Naive thymus-derived CD8-positive, alpha-beta T cell (primary cell): ENCODE measurements around the gene OARD1. TPM values are rescaled to one million over a fixed set of nuclear protein-coding genes. Genes with fewer than 3 reads are reported as not detected.

Source experiments
- ATAC-seq, 2 donors: fragments of 150-1000 bp; cut with Tn5 transposase in 1 of 2; sonication (Bioruptor Pico), chemical (Tn5 transposase) in 1 of 2; 1 replicate in 1 of 2; 2 replicates in 1 of 2; pipeline ENCODE4 v1.10.0; 2021; ENCODE audit warnings: mild to moderate bottlenecking in 2 of 2, moderate library complexity in 2 of 2
- POLR2A ChIA-PET: fragments of 350-600 bp; sonication (Branson Sonifier 250); formaldehyde crosslinking; loops from one replicate; lab custom pipeline; 2021; ENCODE audit warnings: antibody characterized with exemption; lab: Charles Lee
- DNase-seq, 10 donors: peaks; one replicate each; pipeline versions ENCODE4 v3.0.0 to v3.0.0-alpha.2; 2020 to 2022
- H3K27ac Mint-ChIP-seq, 10 donors: one replicate each; pipeline ENCODE4 v1.8.0; 2020 to 2022; ENCODE audit warnings: mild to moderate bottlenecking in 10 of 10, mixed read lengths in 10 of 10, moderate library complexity in 4 of 10, inconsistent platforms in 1 of 10
- H3K27me3 Mint-ChIP-seq, 5 donors: one replicate each; pipeline ENCODE4 v1.8.0; 2021 to 2022; ENCODE audit warnings: mixed read lengths in 5 of 5
- H3K36me3 Mint-ChIP-seq, 3 donors: one replicate each; pipeline ENCODE4 v1.8.0; 2020 to 2022; ENCODE audit warnings: mixed read lengths in 3 of 3, mild to moderate bottlenecking in 2 of 3, inconsistent platforms in 1 of 3
- H3K4me1 Mint-ChIP-seq, 4 donors: one replicate each; pipeline ENCODE4 v1.8.0; 2021 to 2022; ENCODE audit warnings: mixed read lengths in 4 of 4
- H3K4me3 Mint-ChIP-seq, 10 donors: one replicate each; pipeline ENCODE4 v1.8.0; 2020 to 2022; ENCODE audit warnings: mild to moderate bottlenecking in 10 of 10, mixed read lengths in 10 of 10, moderate library complexity in 6 of 10, inconsistent platforms in 1 of 10
- H3K9me3 Mint-ChIP-seq, 9 donors: one replicate each; pipeline ENCODE4 v1.8.0; 2020 to 2022; ENCODE audit warnings: mixed read lengths in 9 of 9, mild to moderate bottlenecking in 3 of 9, inconsistent platforms in 1 of 9, moderate library complexity in 1 of 9
- polyA plus RNA-seq, 3 donors: library from polyadenylated mRNA; unstranded; fragments of 300-500 nt; fragmentation: Illumina TruSeq; gene quantifications; one replicate each; pipeline ENCODE4 v1.2.3, GENCODE V29; 2021
- total RNA-seq, 8 experiments: library from RNA in 2 of 8; stranded (reverse) in 2 of 8; gene quantifications; one replicate each; pipeline ENCODE4 v1.2.3 and lab custom pipeline; 2021 to 2026

Gene OARD1
- total and polyA plus RNA-seq, 5 experiments from 2014 or later, result 41.2 to 52.1 (median 48.5) TPM

- DNase-seq, result no peak
- peaks cover 0 to 16% (median 2%) of the 10 kb centered on the region in 4 donors for H3K4me1 Mint-ChIP-seq
- peaks cover 0 to 62% (median 10%) of the 10 kb centered on the region in 3 donors for H3K36me3 Mint-ChIP-seq
- no peaks in the 10 kb centered on the region for H3K27me3 Mint-ChIP-seq
- H3K4me3 Mint-ChIP-seq, result no peak overlapping the region
- POLR2A ChIA-PET, result no interaction called here
- no peaks in the 10 kb centered on the region for H3K9me3 Mint-ChIP-seq
- peak overlapping the region in 1 of 10 donors; percentile 53 for H3K27ac Mint-ChIP-seq
- no peak for ATAC-seq
These were observed 13.4 kb downstream of the OARD1 start for GRCh38 chr6:41058783-41059181.

GRCh38 chr6:41056768-41057490, 15.2 kb downstream of the OARD1 start:
- H3K4me1 Mint-ChIP-seq, result peaks cover 10 to 26% (median 11%) of the 10 kb centered on the region in 4 donors
- POLR2A ChIA-PET, result no interaction called here
- DNase-seq, result no peak
- no peak for ATAC-seq
- H3K4me3 Mint-ChIP-seq, result no peak overlapping the region
- H3K36me3 Mint-ChIP-seq, result peaks cover 0 to 46% (median 9%) of the 10 kb centered on the region in 3 donors
- H3K27me3 Mint-ChIP-seq, result no peaks in the 10 kb centered on the region
- H3K9me3 Mint-ChIP-seq, result no peaks in the 10 kb centered on the region
- peak overlapping the region in 2 of 10 donors; percentile 47 to 57 for H3K27ac Mint-ChIP-seq

- H3K4me3 Mint-ChIP-seq, result no peak overlapping the region
- H3K27ac Mint-ChIP-seq, result peak overlapping the region in 1 of 10 donors; percentile 11
- no peaks in the 10 kb centered on the region for H3K27me3 Mint-ChIP-seq
- H3K4me1 Mint-ChIP-seq, result peaks cover 14 to 34% (median 18%) of the 10 kb centered on the region in 4 donors
- H3K36me3 Mint-ChIP-seq, result peaks cover 0 to 31% (median 10%) of the 10 kb centered on the region in 3 donors
- H3K9me3 Mint-ChIP-seq, result no peaks in the 10 kb centered on the region
- no peak for ATAC-seq
- no peak for DNase-seq
- POLR2A ChIA-PET, result no interaction called here
These were observed 17.0 kb downstream of the OARD1 start for GRCh38 chr6:41055149-41055548.

GRCh38 chr6:41054511-41054910, 17.6 kb downstream of the OARD1 start:
- Mint-ChIP-seq H3K36me3 (peaks cover 0 to 28% (median 10%) of the 10 kb centered on the region in 3 donors), H3K4me3 (no peak overlapping the region), H3K4me1 (peaks cover 13 to 34% (median 18%) of the 10 kb centered on the region in 4 donors), H3K27me3 (no peaks in the 10 kb centered on the region), H3K9me3 (no peaks in the 10 kb centered on the region), H3K27ac (peak overlapping the region in 2 of 10 donors; percentile 45 to 50)
- DNase-seq (no peak), ATAC-seq (no peak)
- POLR2A ChIA-PET, result interaction anchor here (0.8 kb wide), 1 partner anchor 18 kb away, joined by 3 read pairs; the partner anchor contains the start of gene NFYA

GRCh38 chr6:41053041-41053440, 19.1 kb downstream of the OARD1 start, which contains the start of gene APOBEC2:
APOBEC2 (plus strand) TSS chr6:41053202; CDS start chr6:41053348, 146 bp downstream.
- DNase-seq (no peak), ATAC-seq (no peak)
- Mint-ChIP-seq H3K36me3 (peaks cover 0 to 34% (median 8%) of the 10 kb centered on the region in 3 donors), H3K4me1 (peaks cover 12 to 30% (median 18%) of the 10 kb centered on the region in 4 donors), H3K27ac (peak within 1 kb of the TSS; percentile 11 to 85 (median 66)), H3K4me3 (peak within 1 kb of the TSS in 9 of 10 donors; percentile 17 to 54 (median 36)), H3K9me3 (no peaks in the 10 kb centered on the region), H3K27me3 (no peaks in the 10 kb centered on the region)
- POLR2A ChIA-PET, result no interaction called here

GRCh38 chr6:41051873-41052272, 20.3 kb downstream of the OARD1 start:
- H3K36me3 Mint-ChIP-seq, result peaks cover 0 to 30% (median 11%) of the 10 kb centered on the region in 3 donors
- peaks cover 12 to 30% (median 18%) of the 10 kb centered on the region in 4 donors for H3K4me1 Mint-ChIP-seq
- H3K4me3 Mint-ChIP-seq, result peak overlapping the region in 9 of 10 donors; percentile 17 to 54 (median 36)
- H3K27ac Mint-ChIP-seq, result peak overlapping the region; percentile 9 to 85 (median 62)
- DNase-seq (peak in 1 of 10 donors; percentile 25), ATAC-seq (peak; percentile 49 to 59)
- POLR2A ChIA-PET, result interaction anchor here (1.2 kb wide), 1 partner anchor 19 kb away, joined by 4 read pairs; no protein-coding TSS in a partner anchor
- H3K27me3 Mint-ChIP-seq, result no peaks in the 10 kb centered on the region
- no peaks in the 10 kb centered on the region for H3K9me3 Mint-ChIP-seq

- no peak overlapping the region for H3K27ac Mint-ChIP-seq
These were observed 21.6 kb downstream of the OARD1 start for GRCh38 chr6:41050536-41050935.

GRCh38 chr6:41049955-41050354, 22.2 kb downstream of the OARD1 start:
- H3K9me3 Mint-ChIP-seq, result no peaks in the 10 kb centered on the region
- DNase-seq, result no peak
- H3K27me3 Mint-ChIP-seq, result no peaks in the 10 kb centered on the region
- H3K4me1 Mint-ChIP-seq, result peaks cover 12 to 26% (median 18%) of the 10 kb centered on the region in 4 donors
- H3K36me3 Mint-ChIP-seq, result peaks cover 0 to 16% (median 8%) of the 10 kb centered on the region in 3 donors
- no peak for ATAC-seq
- POLR2A ChIA-PET, result no interaction called here
- H3K27ac Mint-ChIP-seq, result peak overlapping the region in 3 of 10 donors; percentile 25 to 56 (median 34)
- no peak overlapping the region for H3K4me3 Mint-ChIP-seq

More at GRCh38 chr6:41050536-41050935, 21.6 kb downstream of the OARD1 start:
- no peak for DNase-seq
- no peak overlapping the region for H3K4me3 Mint-ChIP-seq
- H3K36me3 Mint-ChIP-seq, result peaks cover 0 to 22% (median 6%) of the 10 kb centered on the region in 3 donors
- POLR2A ChIA-PET, result no interaction called here
- no peak for ATAC-seq
- no peaks in the 10 kb centered on the region for H3K27me3 Mint-ChIP-seq
- H3K4me1 Mint-ChIP-seq, result peaks cover 12 to 30% (median 18%) of the 10 kb centered on the region in 4 donors
- H3K9me3 Mint-ChIP-seq, result no peaks in the 10 kb centered on the region

GRCh38 chr6:41049521-41049920, 22.6 kb downstream of the OARD1 start:
- DNase-seq, result no peak

GRCh38 chr6:41047745-41048732, 24.1 kb downstream of the OARD1 start:
- Mint-ChIP-seq H3K4me1 (peaks cover 9 to 19% (median 18%) of the 10 kb centered on the region in 4 donors), H3K36me3 (peaks cover 0 to 19% (median 8%) of the 10 kb centered on the region in 3 donors), H3K27me3 (no peaks in the 10 kb centered on the region), H3K27ac (no peak overlapping the region), H3K4me3 (no peak overlapping the region), H3K9me3 (no peaks in the 10 kb centered on the region)
- POLR2A ChIA-PET, result no interaction called here
- DNase-seq (no peak), ATAC-seq (no peak)

More at GRCh38 chr6:41049521-41049920, 22.6 kb downstream of the OARD1 start:
- no peak overlapping the region for H3K4me3 Mint-ChIP-seq
- H3K9me3 Mint-ChIP-seq, result no peaks in the 10 kb centered on the region
- peaks cover 0 to 16% (median 8%) of the 10 kb centered on the region in 3 donors for H3K36me3 Mint-ChIP-seq
- peaks cover 12 to 22% (median 18%) of the 10 kb centered on the region in 4 donors for H3K4me1 Mint-ChIP-seq
- H3K27ac Mint-ChIP-seq, result peak overlapping the region in 1 of 10 donors; percentile 25
- no peaks in the 10 kb centered on the region for H3K27me3 Mint-ChIP-seq
- ATAC-seq, result no peak
- POLR2A ChIA-PET, result no interaction called here

GRCh38 chr6:41047306-41047705, 24.9 kb downstream of the OARD1 start:
- DNase-seq (no peak), ATAC-seq (no peak)
- H3K4me3 Mint-ChIP-seq, result no peak overlapping the region
- H3K4me1 Mint-ChIP-seq, result peaks cover 6 to 12% (median 12%) of the 10 kb centered on the region in 4 donors
- H3K27me3 Mint-ChIP-seq, result no peaks in the 10 kb centered on the region
- peaks cover 0 to 19% (median 8%) of the 10 kb centered on the region in 3 donors for H3K36me3 Mint-ChIP-seq
- no peak overlapping the region for H3K27ac Mint-ChIP-seq
- POLR2A ChIA-PET, result no interaction called here
- no peaks in the 10 kb centered on the region for H3K9me3 Mint-ChIP-seq

GRCh38 chr6:41046084-41046483, 26.1 kb downstream of the OARD1 start:
- H3K27ac Mint-ChIP-seq, result no peak overlapping the region
- POLR2A ChIA-PET, result interaction anchor here (1.5 kb wide), 1 partner anchor 23 kb away, joined by 3 read pairs; no protein-coding TSS in a partner anchor

More at GRCh38 chr6:41046084-41046483, 26.1 kb downstream of the OARD1 start:
- DNase-seq, result no peak
- no peak for ATAC-seq
- Mint-ChIP-seq H3K4me3 (no peak overlapping the region), H3K36me3 (peaks cover 0 to 21% (median 13%) of the 10 kb centered on the region in 3 donors), H3K27me3 (no peaks in the 10 kb centered on the region), H3K9me3 (no peaks in the 10 kb centered on the region), H3K4me1 (no peaks in the 10 kb centered on the region)
